ENCODE data around the gene CHST6.

- TF ChIP-seq CTCF (conservative IDR thresholded peaks at IDR 0.05; ENCODE audit: low read depth, low read length) = no peak
- no peak for TF ChIP-seq EZH2phosphoT487 (IDR thresholded peaks at IDR 0.05; ENCODE audit: borderline replicate concordance, low read length)
- no peak for TF ChIP-seq EZH2 (IDR thresholded peaks at IDR 0.05; ENCODE audit: low read length, unreplicated experiment)
Measured at GRCh38 chr16:75445298-75445697, 49.9 kb downstream of the CHST6 start.
